Ramos (cell line): ENCODE results near the gene FOXD3.

Experiments
- in situ Hi-C: fragments of 300-500 bp; cut with MboI; formaldehyde crosslinking; loops from one replicate; pipeline ENCODE4 v1.14.3; 2022; ENCODE audit warnings: low sequenced_read_pairs; ENCODE audit not compliant: unreplicated experiment

FOXD3 gene

GRCh38 chr1:63322114-63322943 lies at the start of gene FOXD3:
TSS of gene FOXD3 (plus strand) at chr1:63322567. CDS start at chr1:63323059, 492 bp downstream.
- in situ Hi-C loops: no loop called here

- in situ Hi-C loops: no loop called here
Measured at GRCh38 chr1:63272811-63273210, 49.6 kb upstream of the FOXD3 start.

- in situ Hi-C loops: no loop called here
Measured at GRCh38 chr1:63274371-63274770, 48.0 kb upstream of the FOXD3 start.

- in situ Hi-C loops: no loop called here
Measured at GRCh38 chr1:63274979-63275378, 47.4 kb upstream of the FOXD3 start.

GRCh38 chr1:63276624-63277023 lies 45.7 kb upstream of the FOXD3 start:
- in situ Hi-C loops: no loop called here

- in situ Hi-C loops: no loop called here
Measured at GRCh38 chr1:63277195-63278192, 44.9 kb upstream of the FOXD3 start.

- in situ Hi-C loops: no loop called here
Measured at GRCh38 chr1:63281753-63282152, 40.6 kb upstream of the FOXD3 start.

- in situ Hi-C loops: no loop called here
Measured at GRCh38 chr1:63289135-63289534, 33.2 kb upstream of the FOXD3 start.

- in situ Hi-C loops: no loop called here
Measured at GRCh38 chr1:63294803-63295594, 27.4 kb upstream of the FOXD3 start.

- in situ Hi-C loops: no loop called here
Measured at GRCh38 chr1:63304410-63304809, 18.0 kb upstream of the FOXD3 start.

GRCh38 chr1:63305043-63305442 lies 17.3 kb upstream of the FOXD3 start:
- in situ Hi-C loops: no loop called here

GRCh38 chr1:63307196-63307794 lies 15.1 kb upstream of the FOXD3 start:
- in situ Hi-C loops: no loop called here

GRCh38 chr1:63316598-63316983 lies 5.8 kb upstream of the FOXD3 start:
- in situ Hi-C loops: no loop called here

GRCh38 chr1:63316984-63317816 lies 5.2 kb upstream of the FOXD3 start:
- in situ Hi-C loops: no loop called here

GRCh38 chr1:63317817-63318152 lies 4.6 kb upstream of the FOXD3 start:
- in situ Hi-C loops: no loop called here

GRCh38 chr1:63318201-63318979 lies 4.0 kb upstream of the FOXD3 start:
- in situ Hi-C loops: no loop called here

GRCh38 chr1:63319046-63320021 lies 3.0 kb upstream of the FOXD3 start:
- in situ Hi-C loops: no loop called here
